K562 (cell line): Measurements from ENCODE around the gene HSD17B8. TPM values are rescaled to one million over a fixed set of nuclear protein-coding genes. Genes with fewer than 3 reads are reported as not detected.

ENCODE experiments used
- ARID3B ChIP-seq: fragments of 250-450 bp; sonication (Bioruptor Pico); IDR thresholded peaks from 2 replicates; pipeline ENCODE4 v1.4.0; 2020; ENCODE audit warnings: borderline replicate concordance
- BCLAF1 ChIP-seq, 2 experiments: fragments of 450-650 bp in 1 of 2; IDR thresholded peaks; 2 replicates each; pipeline ENCODE4 v1.6.1; 2011 to 2017; ENCODE audit warnings: low read depth in 2 of 2, antibody characterized with exemption in 1 of 2, borderline replicate concordance in 1 of 2, low read length in 1 of 2, mild to moderate bottlenecking in 1 of 2, mixed read lengths in 1 of 2; ENCODE audit not compliant: control insufficient read depth in 1 of 2
- CHD1 ChIP-seq: fragments of 200-600 bp; sonication (generic); IDR thresholded peaks from one replicate; pipeline ENCODE4 v1.6.1; 2012; ENCODE audit warnings: mild to moderate bottlenecking, moderate library complexity, low read length, inconsistent platforms
- DMBX1 ChIP-seq: fragments of 250-450 bp; sonication (Bioruptor Pico); IDR thresholded peaks from 2 replicates; pipeline ENCODE4 v1.8.0; 2022; ENCODE audit warnings: inconsistent platforms, mild to moderate bottlenecking, moderate library complexity, borderline replicate concordance
- E2F4 ChIP-seq: sonication (generic); formaldehyde crosslinking; IDR thresholded peaks from 2 replicates; pipeline ENCODE4 v1.8.0; 2022; ENCODE audit warnings: mild to moderate bottlenecking, low read depth, missing genetic modification reagents
- PML ChIP-seq: IDR thresholded peaks from 2 replicates; pipeline ENCODE4 v1.6.1; 2012; ENCODE audit warnings: low read length, inconsistent platforms
- PTBP1 ChIP-seq: fragments of 200-400 bp; formaldehyde crosslinking; IDR thresholded peaks from 2 replicates; pipeline ENCODE4 v1.6.1; 2017; ENCODE audit warnings: low read depth, low read length
- RERE ChIP-seq: sonication (generic); formaldehyde crosslinking; IDR thresholded peaks from 2 replicates; pipeline ENCODE4 v1.8.0; 2023; ENCODE audit warnings: missing genetic modification reagents, mild to moderate bottlenecking, borderline replicate concordance
- SAP30 ChIP-seq: fragments of 200-600 bp; sonication (generic); IDR thresholded peaks from 2 replicates; pipeline ENCODE4 v1.6.1; 2012; ENCODE audit warnings: borderline replicate concordance, low read depth, mild to moderate bottlenecking, moderate library complexity, low read length, control low read depth, inconsistent platforms; ENCODE audit not compliant: insufficient read depth, poor library complexity, severe bottlenecking
- TBL1XR1 ChIP-seq, 2 experiments: IDR thresholded peaks; 2 replicates each; pipeline ENCODE4 v1.6.1; 2012; ENCODE audit warnings: improper control_type of control experiment in 2 of 2, low read length in 2 of 2, mild to moderate bottlenecking in 1 of 2
- ZNF165 ChIP-seq: fragments of 250-450 bp; sonication (Bioruptor Pico); IDR thresholded peaks from 2 replicates; pipeline ENCODE4 v1.4.0; 2020; ENCODE audit warnings: borderline replicate concordance
- polyA plus RNA-seq, 8 experiments: library from polyadenylated mRNA; depleted of rRNA in 4 of 8; stranded (reverse) in 5 of 8; unstranded in 3 of 8; fragments of >200 nt; fragmentation: Nextera tagmentation in 2 of 8; fragmentation: Illumina TruSeq in 1 of 8; extraction: Ambion mirVana in 2 of 8; extraction: Trizol in 1 of 8; gene quantifications; 2 replicates each; pipeline versions ENCODE4 v1.2.1 to v1.2.3, GENCODE V29; 2011 to 2014; ENCODE audit warnings: inconsistent platforms in 1 of 8, missing spikeins in 1 of 8
- total RNA-seq, 7 experiments: library from RNA; depleted of rRNA in 6 of 7; stranded (reverse); fragments of >200 nt in 6 of 7; fragmentation: Illumina TruSeq in 2 of 7; extraction: Trizol in 2 of 7; gene quantifications; 2 replicates each; pipeline versions ENCODE4 v1.2.1 to v1.2.3, GENCODE V29; 2011 to 2021; ENCODE audit warnings: low replicate concordance in 1 of 7
- TF ChIP-seq, protein P1 (sequence below): fragments of 250-450 bp; sonication (Bioruptor Pico); IDR thresholded peaks from 2 replicates; pipeline ENCODE4 v1.8.0; 2022; ENCODE audit warnings: moderate library complexity, mild to moderate bottlenecking, inconsistent platforms

HSD17B8 gene
- total and polyA plus RNA-seq, 9 of the 15 experiments (the other 6 are each of a cell fraction or from before 2014, with no cell fraction given) = 3.7 to 35.2 (median 14.2) TPM

- TF ChIP-seq CHD1 (peak; percentile 5), E2F4 (CRISPR knock-in tag) (no peak), RERE (CRISPR knock-in tag) (no peak), SAP30 (peak; percentile 53), BCLAF1 (IDR thresholded peaks at IDR 0.05; ENCODE audit: borderline replicate concordance in 1 of 2, control insufficient read depth in 1 of 2, low read depth in 2 of 2, low read length in 1 of 2) (0 out of 4 replicates have a peak, but pooled peaks of 1 of the 2 experiments have one; percentile 42), ZNF165 (CRISPR knock-in tag) (no peak), TBL1XR1 (IDR thresholded peaks at IDR 0.05; ENCODE audit: low read length in 2 of 2) (no peak; a peak in 1 of 4 replicates), PTBP1 (no peak), DMBX1 (0 out of 2 replicates have a peak, but pooled peaks have one; percentile 60), ARID3B (CRISPR knock-in tag) (no peak), PML (peak; percentile 69)
- TF ChIP-seq, protein P1, sequence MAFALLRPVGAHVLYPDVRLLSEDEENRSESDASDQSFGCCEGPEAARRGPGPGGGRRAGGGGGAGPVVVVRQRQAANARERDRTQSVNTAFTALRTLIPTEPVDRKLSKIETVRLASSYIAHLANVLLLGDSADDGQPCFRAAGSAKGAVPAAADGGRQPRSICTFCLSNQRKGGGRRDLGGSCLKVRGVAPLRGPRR (CRISPR knock-in tag) = no peak
These were observed 44.7 kb downstream of the HSD17B8 start (continued) for GRCh38 chr6:33248932-33249731.
